ENCODE data around the gene KNOP1. TPM values are rescaled to one million over a fixed set of nuclear protein-coding genes. Genes with fewer than 3 reads are reported as not detected.

Gene KNOP1
- total RNA-seq, 3 donors from 2014 or later = 28.6 to 37.0 (median 33.6) TPM

DNA sequence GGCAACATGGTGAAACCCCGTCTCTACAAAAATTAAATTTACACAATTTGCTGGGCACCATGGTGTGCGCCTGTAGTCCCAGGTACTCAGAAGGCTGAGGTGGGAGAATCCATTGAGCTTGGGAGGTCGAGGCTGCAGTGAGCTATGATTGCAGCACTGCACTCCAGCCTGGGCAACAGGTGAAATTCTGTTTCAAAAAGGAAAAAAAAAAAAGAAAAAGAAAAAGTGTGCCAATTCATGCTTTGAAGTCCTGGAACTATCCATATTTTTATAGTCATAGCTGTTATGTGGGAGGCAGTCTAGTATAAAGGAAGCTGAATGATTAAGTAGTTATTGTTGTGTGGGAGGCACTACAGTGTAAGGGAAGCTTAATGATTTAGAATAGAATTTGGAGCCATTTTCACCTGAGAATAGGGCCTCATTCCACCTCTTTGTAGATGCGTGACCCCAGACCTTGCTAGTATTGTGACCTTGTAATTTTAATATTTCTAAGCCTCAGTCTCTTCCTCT is 31.6 kb upstream of the KNOP1 start:
- Mint-ChIP-seq H3K4me3 (no peak overlapping the region), H3K4me1 (ENCODE audit: low read depth) (no peaks in the 10 kb centered on the region), H3K27me3 (ENCODE audit: low read depth) (no peaks in the 10 kb centered on the region), H3K9me3 (no peaks in the 10 kb centered on the region), H3K36me3 (ENCODE audit: insufficient read depth) (no peaks in the 10 kb centered on the region)
- no peak for ATAC-seq
- no peak for DNase-seq

DNA sequence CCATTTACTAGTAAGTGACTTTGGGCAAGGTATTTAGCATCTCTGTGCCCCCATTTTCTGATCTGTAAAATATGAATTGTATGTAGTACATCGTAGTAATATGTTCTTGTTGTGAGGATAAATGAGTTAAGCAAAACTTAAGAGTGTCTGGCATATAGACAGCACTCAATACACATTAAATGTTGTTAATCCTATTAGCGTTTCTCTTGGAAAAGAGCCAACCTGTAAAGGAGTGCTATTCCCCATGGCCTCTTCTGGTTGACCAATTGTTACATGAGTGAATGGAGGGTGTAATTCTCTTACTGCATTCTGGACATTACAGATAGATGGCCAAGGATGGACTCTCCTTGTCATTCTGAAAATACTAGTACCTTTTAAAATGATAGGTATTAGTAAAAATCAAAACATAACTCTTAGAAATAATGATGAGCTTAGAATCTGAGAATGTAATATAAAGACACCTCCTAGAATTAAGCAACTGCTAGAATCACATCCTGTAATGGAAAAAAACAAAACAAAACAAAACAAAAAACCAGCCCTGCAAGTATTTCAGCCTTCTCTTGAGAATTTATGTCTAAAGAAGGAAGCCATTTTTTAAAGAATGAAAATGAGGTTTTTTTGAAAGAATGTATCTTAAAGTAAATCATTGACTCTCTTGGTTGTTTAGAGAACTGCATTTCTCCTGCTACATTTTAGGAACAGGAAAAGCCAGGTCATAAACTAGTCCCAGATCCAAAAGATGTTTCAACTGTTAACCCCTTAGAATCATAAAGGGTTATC is 30.6 kb upstream of the KNOP1 start:
- no peaks in the 10 kb centered on the region for H3K4me1 Mint-ChIP-seq (ENCODE audit: low read depth)
- ATAC-seq (no peak), DNase-seq (no peak)
- H3K9me3 Mint-ChIP-seq = no peaks in the 10 kb centered on the region
- H3K27me3 Mint-ChIP-seq (ENCODE audit: low read depth) = no peaks in the 10 kb centered on the region
- no peak overlapping the region for H3K4me3 Mint-ChIP-seq
- H3K36me3 Mint-ChIP-seq (ENCODE audit: insufficient read depth) = no peaks in the 10 kb centered on the region

DNA sequence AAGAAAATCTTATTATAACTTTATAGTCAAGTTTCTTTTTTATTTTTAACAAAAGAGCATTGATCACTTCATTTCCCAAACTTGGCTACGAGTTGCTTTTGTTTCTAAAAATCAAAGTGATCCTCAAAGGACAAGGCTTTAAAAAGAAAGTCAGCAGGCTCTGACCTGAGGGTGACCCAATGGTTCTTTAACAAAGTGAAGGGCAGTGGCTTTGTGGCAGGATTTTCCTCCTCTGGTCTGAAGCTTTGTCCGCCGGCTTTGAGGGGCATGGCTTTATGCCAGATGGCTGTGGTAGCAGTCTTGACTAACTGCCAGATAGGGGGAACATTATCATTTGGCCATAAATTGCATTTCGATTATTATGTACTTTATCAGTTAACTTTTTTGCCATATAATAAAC is 28.5 kb upstream of the KNOP1 start:
- Mint-ChIP-seq H3K36me3 (ENCODE audit: insufficient read depth) (no peaks in the 10 kb centered on the region), H3K27me3 (ENCODE audit: low read depth) (no peaks in the 10 kb centered on the region), H3K4me1 (ENCODE audit: low read depth) (no peaks in the 10 kb centered on the region), H3K4me3 (no peak overlapping the region), H3K9me3 (no peaks in the 10 kb centered on the region)
- DNase-seq (no peak), ATAC-seq (no peak)

DNA sequence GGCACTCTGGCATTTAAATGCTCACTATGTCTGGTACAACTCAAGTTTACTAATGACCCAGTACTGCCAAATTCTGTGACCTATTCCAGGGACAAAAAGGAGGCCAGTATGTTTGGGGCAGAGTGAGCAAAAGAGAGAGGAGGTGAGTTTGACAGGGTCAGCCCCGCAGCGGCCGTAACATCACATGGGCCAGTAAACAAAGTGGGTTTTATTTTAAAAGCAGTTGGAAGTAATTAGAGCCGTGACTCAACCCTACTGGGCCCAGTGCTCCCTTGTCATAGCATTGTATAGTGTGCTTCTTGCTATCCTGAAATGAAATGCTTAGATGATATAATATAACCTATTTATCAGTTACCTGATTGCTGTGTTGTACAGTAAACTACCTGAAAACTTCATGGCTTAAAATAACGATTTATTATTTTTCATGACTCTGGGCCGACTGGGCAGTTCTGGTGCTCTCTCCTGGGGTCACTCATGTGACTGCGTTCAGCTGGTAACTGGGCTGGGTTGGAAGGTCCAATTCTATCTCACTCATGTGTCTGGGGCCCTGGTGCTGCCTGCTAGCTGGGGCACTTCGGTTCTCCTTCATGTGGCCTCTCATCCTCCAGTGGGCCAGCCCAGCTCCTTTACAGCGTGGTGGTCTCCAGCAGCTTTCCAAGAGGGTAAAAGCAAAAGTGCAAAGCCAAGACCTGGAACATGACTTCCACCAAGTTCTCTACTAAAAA is 27.4 kb upstream of the KNOP1 start:
- Mint-ChIP-seq H3K9me3 (no peaks in the 10 kb centered on the region), H3K4me1 (ENCODE audit: low read depth) (no peaks in the 10 kb centered on the region), H3K27me3 (ENCODE audit: low read depth) (no peaks in the 10 kb centered on the region), H3K4me3 (no peak overlapping the region), H3K36me3 (ENCODE audit: insufficient read depth) (no peaks in the 10 kb centered on the region)
- no peak for DNase-seq
- ATAC-seq = no peak

DNA sequence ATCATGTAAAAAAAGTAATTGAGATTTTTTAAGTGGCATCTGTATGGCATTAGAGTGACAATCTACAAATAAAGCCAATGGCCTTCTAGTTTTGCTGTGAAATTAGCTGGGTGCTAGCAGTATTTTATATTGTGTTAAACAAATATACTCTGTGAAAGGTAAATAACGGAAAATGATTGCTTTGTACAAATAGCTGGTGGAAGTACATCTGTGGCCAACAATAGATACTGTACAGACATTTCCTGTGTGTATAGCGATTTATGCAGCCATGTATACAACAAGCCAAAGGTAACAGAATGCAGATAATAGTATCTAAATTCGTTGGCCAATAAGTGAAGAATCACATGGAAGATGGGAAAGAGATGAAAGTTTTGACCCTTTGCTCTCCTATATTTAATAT is 26.6 kb upstream of the KNOP1 start:
- H3K9me3 Mint-ChIP-seq = no peaks in the 10 kb centered on the region
- H3K4me3 Mint-ChIP-seq = no peak overlapping the region
- DNase-seq = no peak
- H3K27me3 Mint-ChIP-seq (ENCODE audit: low read depth) = no peaks in the 10 kb centered on the region
- no peak for ATAC-seq
- H3K4me1 Mint-ChIP-seq (ENCODE audit: low read depth) = no peaks in the 10 kb centered on the region
- H3K36me3 Mint-ChIP-seq (ENCODE audit: insufficient read depth) = no peaks in the 10 kb centered on the region

DNA sequence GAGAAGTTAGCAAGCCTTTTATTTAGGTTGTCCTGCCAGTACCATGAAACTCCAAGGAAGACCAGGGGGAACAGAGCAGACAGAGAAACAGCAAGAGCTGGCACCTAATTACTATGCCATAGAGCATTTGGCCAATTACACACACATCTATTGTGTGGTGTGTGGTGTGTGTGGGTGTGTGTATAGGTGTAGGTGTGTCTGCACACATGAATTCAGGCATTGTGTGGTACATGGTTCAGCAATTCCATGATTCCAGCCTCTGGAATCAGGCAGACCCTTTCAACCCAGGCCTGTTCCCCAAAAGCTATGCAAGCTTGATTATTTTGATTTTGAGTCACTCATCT is 25.8 kb upstream of the KNOP1 start:
- Mint-ChIP-seq H3K4me3 (no peak overlapping the region), H3K27me3 (ENCODE audit: low read depth) (no peaks in the 10 kb centered on the region), H3K4me1 (ENCODE audit: low read depth) (no peaks in the 10 kb centered on the region), H3K9me3 (no peaks in the 10 kb centered on the region), H3K36me3 (ENCODE audit: insufficient read depth) (no peaks in the 10 kb centered on the region)
- ATAC-seq (no peak), DNase-seq (no peak)

DNA sequence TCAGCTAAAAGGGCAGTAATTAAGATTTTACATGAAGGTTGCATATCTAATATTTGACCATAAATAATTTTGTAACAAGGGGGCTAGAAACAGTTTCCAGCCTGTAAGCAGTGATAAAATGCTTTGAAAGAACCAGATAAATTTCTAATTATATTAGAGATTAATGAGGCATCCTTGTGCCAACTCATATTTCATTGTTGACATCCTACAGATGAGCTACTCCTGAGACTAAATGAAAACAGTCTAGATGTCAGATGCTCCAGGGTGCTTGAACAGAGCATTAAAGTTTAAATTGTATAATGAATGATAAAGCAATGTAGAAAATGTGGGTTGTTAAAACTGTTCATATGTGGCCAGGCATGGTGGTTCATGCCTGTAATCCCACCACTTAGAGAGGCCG is 23.3 kb upstream of the KNOP1 start:
- H3K4me1 Mint-ChIP-seq (ENCODE audit: low read depth) = no peaks in the 10 kb centered on the region
- no peaks in the 10 kb centered on the region for H3K27me3 Mint-ChIP-seq (ENCODE audit: low read depth)
- no peak for DNase-seq
- ATAC-seq = no peak
- H3K4me3 Mint-ChIP-seq = no peak overlapping the region
- no peaks in the 10 kb centered on the region for H3K36me3 Mint-ChIP-seq (ENCODE audit: insufficient read depth)
- H3K9me3 Mint-ChIP-seq = no peaks in the 10 kb centered on the region

DNA sequence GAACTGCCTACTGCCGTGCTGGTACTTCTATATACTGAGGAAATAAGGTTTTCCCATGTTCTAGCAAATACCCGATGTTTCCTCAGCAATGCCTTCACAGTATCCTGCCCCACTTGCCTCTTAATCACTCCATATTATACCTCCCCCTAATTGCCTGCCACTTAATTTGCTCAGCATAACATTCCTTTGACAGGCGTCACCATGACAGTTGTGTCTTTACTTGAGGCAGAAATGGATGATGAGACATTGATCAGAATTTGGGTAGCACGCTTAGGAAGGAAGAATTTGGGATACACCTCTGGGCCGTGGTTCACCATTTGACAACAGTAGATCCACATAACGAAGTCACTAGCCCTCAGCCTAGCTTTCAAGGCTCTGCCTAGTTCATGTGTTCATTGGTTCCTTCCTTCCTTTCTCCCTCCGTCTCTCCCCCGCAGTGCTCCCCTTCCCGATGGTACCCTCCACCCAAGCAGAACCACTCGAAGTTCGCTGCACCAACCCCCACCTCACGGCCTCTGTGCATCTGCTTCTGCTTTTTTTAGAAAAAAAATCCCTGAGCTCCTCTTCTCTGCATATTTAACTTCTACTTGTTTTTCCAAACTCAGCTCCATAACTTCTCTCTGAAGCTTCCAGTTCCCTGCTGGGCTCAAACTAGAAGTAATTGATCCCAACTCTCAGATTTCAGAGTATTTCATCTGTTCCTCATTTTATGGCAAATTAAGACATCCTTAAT is 19.4 kb upstream of the KNOP1 start:
- Mint-ChIP-seq H3K4me3 (no peak overlapping the region), H3K36me3 (ENCODE audit: insufficient read depth) (no peaks in the 10 kb centered on the region), H3K4me1 (ENCODE audit: low read depth) (no peaks in the 10 kb centered on the region), H3K27me3 (ENCODE audit: low read depth) (no peaks in the 10 kb centered on the region), H3K9me3 (no peaks in the 10 kb centered on the region)
- no peak for DNase-seq
- ATAC-seq = no peak

DNA sequence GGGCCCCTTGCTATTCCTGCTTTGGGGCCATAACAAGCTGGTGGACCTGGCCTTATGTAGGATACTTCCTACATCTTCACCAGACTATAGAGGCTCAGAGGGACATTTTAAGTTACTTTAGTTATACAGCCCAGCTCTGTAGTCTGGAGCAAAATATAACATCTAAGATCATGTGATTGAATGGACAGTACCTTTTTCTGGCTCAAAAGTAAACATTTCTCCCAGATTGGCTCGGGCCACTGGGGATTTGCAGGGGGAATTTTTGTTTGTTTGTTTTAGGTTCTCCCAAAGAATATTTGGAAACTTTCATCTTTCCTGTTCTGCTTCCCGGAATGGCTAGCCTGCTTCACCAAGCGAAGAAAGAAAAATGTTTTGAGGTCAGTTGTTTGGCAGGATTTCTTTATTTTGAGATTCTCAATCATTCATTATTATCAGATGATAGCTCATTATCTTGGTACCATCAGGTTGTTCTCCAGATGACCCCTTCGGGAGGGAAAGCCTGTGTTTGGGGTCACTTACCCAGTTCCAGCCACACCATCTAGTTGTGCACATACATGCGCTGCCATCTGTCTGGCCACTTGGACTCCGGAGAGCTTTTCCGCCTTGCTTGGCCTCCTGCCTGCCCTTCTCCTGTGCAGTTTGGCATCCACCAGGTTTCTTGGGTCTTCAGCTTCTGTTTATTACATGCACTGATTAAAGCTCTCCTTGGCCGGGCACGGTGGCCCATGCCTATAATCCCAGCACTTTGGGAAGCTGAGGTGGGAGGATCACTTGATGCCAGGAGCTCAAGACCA is 17.2 kb upstream of the KNOP1 start:
- no peaks in the 10 kb centered on the region for H3K4me1 Mint-ChIP-seq (ENCODE audit: low read depth)
- no peak for DNase-seq
- no peaks in the 10 kb centered on the region for H3K9me3 Mint-ChIP-seq
- H3K36me3 Mint-ChIP-seq (ENCODE audit: insufficient read depth) = no peaks in the 10 kb centered on the region
- H3K4me3 Mint-ChIP-seq = no peak overlapping the region
- H3K27me3 Mint-ChIP-seq (ENCODE audit: low read depth) = no peaks in the 10 kb centered on the region
- no peak for ATAC-seq

DNA sequence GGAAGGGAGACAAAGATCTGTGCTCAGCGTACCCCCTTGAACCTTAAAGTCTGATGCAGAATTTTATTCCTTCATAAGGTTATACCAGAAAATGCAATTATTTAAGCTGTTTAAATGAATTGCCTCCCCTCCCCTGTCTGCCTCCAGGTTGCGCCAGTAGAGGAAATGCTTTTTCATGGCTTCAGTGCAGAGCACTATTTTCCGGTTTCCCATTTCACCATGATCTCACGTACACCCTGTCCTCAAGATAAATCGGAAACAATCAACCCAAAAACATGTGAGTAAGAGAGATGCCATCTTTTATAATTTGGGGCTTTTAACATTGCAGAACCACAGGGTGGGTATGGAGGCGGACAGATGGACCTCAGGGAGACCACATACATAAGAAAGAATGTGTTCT is 15.5 kb upstream of the KNOP1 start:
- ATAC-seq = no peak
- Mint-ChIP-seq H3K4me1 (ENCODE audit: low read depth) (no peaks in the 10 kb centered on the region), H3K4me3 (no peak overlapping the region), H3K9me3 (no peaks in the 10 kb centered on the region), H3K27me3 (ENCODE audit: low read depth) (no peaks in the 10 kb centered on the region), H3K36me3 (ENCODE audit: insufficient read depth) (no peaks in the 10 kb centered on the region)
- no peak for DNase-seq

DNA sequence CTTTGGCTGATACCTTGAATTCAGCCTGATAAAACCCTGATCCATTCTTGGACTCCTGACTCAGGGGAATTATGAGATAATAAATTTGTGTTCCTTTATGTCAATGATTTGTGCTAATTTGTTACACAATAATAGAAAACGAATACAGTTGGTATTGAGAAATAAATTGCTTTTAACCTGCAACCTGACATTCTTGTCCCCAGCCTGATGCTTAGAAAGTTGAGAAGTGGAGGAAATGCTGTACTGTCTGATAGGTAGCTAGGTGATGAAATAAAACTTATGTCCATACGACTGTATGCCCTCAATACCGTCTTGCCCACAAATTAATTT is 10.6 kb upstream of the KNOP1 start:
- peaks cover 2% of the 10 kb centered on the region for H3K4me1 Mint-ChIP-seq (ENCODE audit: low read depth)
- H3K9me3 Mint-ChIP-seq = no peaks in the 10 kb centered on the region
- H3K27me3 Mint-ChIP-seq (ENCODE audit: low read depth) = no peaks in the 10 kb centered on the region
- no peak overlapping the region for H3K4me3 Mint-ChIP-seq
- H3K36me3 Mint-ChIP-seq (ENCODE audit: insufficient read depth) = no peaks in the 10 kb centered on the region
- DNase-seq (no peak), ATAC-seq (no peak)

DNA sequence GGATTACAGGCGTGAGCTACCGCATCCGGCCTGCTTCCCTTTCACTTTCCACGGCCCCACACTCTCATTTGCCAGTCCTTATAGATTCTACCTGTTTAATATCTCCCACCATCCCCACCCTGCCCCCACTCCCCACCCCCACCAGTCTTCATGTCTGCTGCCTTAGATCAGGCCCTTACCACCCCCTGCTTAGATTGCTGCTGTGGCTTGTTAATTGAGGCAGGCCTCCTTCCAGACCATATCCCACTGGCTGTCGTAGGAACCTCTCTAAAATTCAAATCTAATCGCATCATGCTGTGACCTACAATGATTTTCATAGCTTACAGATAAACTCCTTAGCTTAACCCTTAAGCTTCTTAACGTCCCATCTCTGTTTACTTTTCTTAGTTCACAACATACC is 5.0 kb upstream of the KNOP1 start:
- Mint-ChIP-seq H3K4me1 (ENCODE audit: low read depth) (peaks cover 11% of the 10 kb centered on the region), H3K27me3 (ENCODE audit: low read depth) (no peaks in the 10 kb centered on the region), H3K36me3 (ENCODE audit: insufficient read depth) (no peaks in the 10 kb centered on the region), H3K4me3 (no peak overlapping the region), H3K9me3 (no peaks in the 10 kb centered on the region)
- ATAC-seq (no peak), DNase-seq (no peak)

DNA sequence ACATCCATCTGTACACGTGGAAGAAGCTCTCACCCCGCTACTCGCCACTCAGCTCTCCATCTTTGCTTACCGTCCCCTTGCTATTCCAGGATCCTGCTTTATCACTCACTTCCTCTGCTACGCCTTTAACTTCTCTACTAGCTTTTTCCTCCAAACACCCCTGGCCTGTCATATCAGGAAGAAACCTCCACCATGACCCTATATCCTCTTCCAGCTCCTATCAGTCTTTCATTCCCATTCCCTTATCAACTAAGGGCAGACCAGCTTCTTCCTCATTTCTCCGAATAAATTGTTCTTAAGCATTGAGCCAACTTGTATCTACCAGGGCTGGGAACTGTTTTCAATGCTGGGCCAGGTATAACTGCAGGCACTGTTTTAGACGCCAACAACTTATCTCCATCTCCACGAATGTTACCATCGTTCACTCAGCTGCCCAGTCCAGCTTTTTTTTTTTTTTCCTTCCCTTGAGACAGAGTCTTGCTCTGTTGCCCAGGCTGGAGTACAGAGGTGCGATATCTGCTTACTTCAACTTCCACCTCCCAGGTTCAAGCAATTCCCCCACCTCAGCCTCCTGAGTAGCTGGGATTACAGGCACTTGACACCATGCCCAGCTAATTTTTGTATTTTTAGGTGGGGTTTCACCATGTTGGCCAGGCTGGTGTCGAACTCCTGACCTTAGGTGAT is 4.4 kb upstream of the KNOP1 start:
- Mint-ChIP-seq H3K9me3 (no peaks in the 10 kb centered on the region), H3K4me1 (ENCODE audit: low read depth) (peaks cover 11% of the 10 kb centered on the region), H3K27me3 (ENCODE audit: low read depth) (no peaks in the 10 kb centered on the region), H3K4me3 (no peak overlapping the region), H3K36me3 (ENCODE audit: insufficient read depth) (no peaks in the 10 kb centered on the region)
- ATAC-seq = no peak
- no peak for DNase-seq

DNA sequence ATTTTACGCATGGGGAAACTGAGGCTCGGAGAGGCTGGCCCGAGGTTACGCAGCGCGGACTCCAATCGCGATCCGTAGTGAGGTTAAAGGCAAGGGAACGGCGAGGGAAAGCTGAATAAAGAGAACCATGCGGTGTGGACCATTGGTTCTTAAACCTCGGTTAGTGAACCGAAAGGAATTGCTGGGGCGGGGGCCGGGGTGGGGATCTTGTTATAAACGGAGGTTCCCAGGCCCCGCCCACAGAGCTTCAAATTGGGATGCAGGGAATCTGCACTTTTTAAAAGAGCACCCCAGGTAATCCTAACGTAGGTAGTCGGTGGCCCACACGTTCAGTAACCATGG is 568 bp upstream of the KNOP1 start:
- ATAC-seq (no peak), DNase-seq (no peak)
- Mint-ChIP-seq H3K27me3 (ENCODE audit: low read depth) (no peaks in the 10 kb centered on the region), H3K4me3 (peak overlapping the region; percentile 96), H3K36me3 (ENCODE audit: insufficient read depth) (peaks cover 11% of the 10 kb centered on the region), H3K4me1 (ENCODE audit: low read depth) (peaks cover 27% of the 10 kb centered on the region), H3K9me3 (no peaks in the 10 kb centered on the region)
